GM18867 (cell line): Measurements from ENCODE around the gene ACER2.

ENCODE experiments used
- ATAC-seq: cut with Tn5 transposase; IDR thresholded peaks from one replicate; pipeline ENCODE4 v1.9.1; 2021; ENCODE audit warnings: mild to moderate bottlenecking, moderate library complexity; ENCODE audit not compliant: unreplicated experiment

The ACER2 gene

GRCh38 chr9:19451240-19452087 lies 42.7 kb downstream of the ACER2 start:
- ATAC-seq = peak; percentile 96

- ATAC-seq = no peak
Observed at GRCh38 chr9:19456426-19456825, 47.6 kb downstream of the ACER2 start.

- ATAC-seq = peak; percentile 90
Observed at GRCh38 chr9:19456996-19457692, 48.3 kb downstream of the ACER2 start.

- peak; percentile 29 for ATAC-seq
Observed at GRCh38 chr9:19457693-19458009, 48.8 kb downstream of the ACER2 start.

- no peak for ATAC-seq
Observed at GRCh38 chr9:19460243-19460642, 51.4 kb downstream of the ACER2 start.

GRCh38 chr9:19461135-19461534 lies 52.3 kb downstream of the ACER2 start:
- ATAC-seq = no peak

- ATAC-seq = no peak
Observed at GRCh38 chr9:19464061-19464763, 55.4 kb downstream of the ACER2 start.

GRCh38 chr9:19464764-19465585 lies 56.2 kb downstream of the ACER2 start:
- ATAC-seq = peak; percentile 95

GRCh38 chr9:19465586-19466279 lies 56.9 kb downstream of the ACER2 start:
- ATAC-seq = no peak

- ATAC-seq = no peak
Observed at GRCh38 chr9:19466280-19466639, 57.5 kb downstream of the ACER2 start.

GRCh38 chr9:19469271-19469670 lies 60.5 kb downstream of the ACER2 start:
- no peak for ATAC-seq

- ATAC-seq = no peak
Observed at GRCh38 chr9:19470567-19470966, 61.8 kb downstream of the ACER2 start.

- no peak for ATAC-seq
Observed at GRCh38 chr9:19470981-19471650, 62.3 kb downstream of the ACER2 start.

GRCh38 chr9:19471737-19472648 lies 63.2 kb downstream of the ACER2 start:
- peak; percentile 74 for ATAC-seq

- ATAC-seq = no peak
Observed at GRCh38 chr9:19473605-19474004, 64.8 kb downstream of the ACER2 start.

- no peak for ATAC-seq
Observed at GRCh38 chr9:19479874-19480273, 71.1 kb downstream of the ACER2 start.

GRCh38 chr9:19480345-19480744 lies 71.5 kb downstream of the ACER2 start:
- no peak for ATAC-seq

GRCh38 chr9:19481121-19481870 lies 72.5 kb downstream of the ACER2 start:
- no peak for ATAC-seq
